HEK293T (cell line): ENCODE results near the gene PCDHGA7.
"Not testable (repeated sequence)": the region's sequence is repeated elsewhere in the genome, so short reads cannot be mapped to it uniquely, and the experiment has no call there.

Source experiments
- CTCF ChIA-PET: fragments of 350-600 bp; formaldehyde crosslinking; extraction: SDS; loops from one replicate; lab custom pipeline; 2021; ENCODE audit warnings: antibody characterized with exemption, inconsistent platforms; lab: Yijun Ruan, JAX
- POLR2A ChIA-PET: fragments of 350-600 bp; formaldehyde crosslinking; extraction: SDS; loops from one replicate; lab custom pipeline; 2020; ENCODE audit warnings: antibody characterized with exemption, inconsistent platforms; lab: Yijun Ruan, JAX
- DNase-seq: peaks from one replicate; pipeline ENCODE4 v3.0.0; 2012; ENCODE audit warnings: mixed read lengths; ENCODE audit errors: extremely low spot score
- ARNT ChIP-seq: fragments of 450-650 bp; IDR thresholded peaks from 2 replicates; pipeline ENCODE4 v1.6.1; 2017; ENCODE audit warnings: mild to moderate bottlenecking
- BHLHE40 ChIP-seq: fragments of 450-650 bp; IDR thresholded peaks from 2 replicates; pipeline ENCODE4 v1.6.1; 2016; ENCODE audit warnings: mild to moderate bottlenecking, moderate library complexity, borderline replicate concordance
- CTBP1 ChIP-seq: fragments of 450-650 bp; IDR thresholded peaks from 2 replicates; pipeline ENCODE4 v1.6.1; 2016; ENCODE audit warnings: borderline replicate concordance
- ELF4 ChIP-seq: fragments of 450-650 bp; IDR thresholded peaks from 2 replicates; pipeline ENCODE4 v1.6.1; 2017; ENCODE audit warnings: antibody characterized with exemption
- FOXA1 ChIP-seq: fragments of 450-650 bp; IDR thresholded peaks from 2 replicates; pipeline ENCODE4 v1.6.1; 2016; ENCODE audit warnings: mild to moderate bottlenecking
- FOXK2 ChIP-seq: fragments of 450-650 bp; IDR thresholded peaks from 2 replicates; pipeline ENCODE4 v1.6.1; 2016; ENCODE audit warnings: mild to moderate bottlenecking
- FOXM1 ChIP-seq: fragments of 450-650 bp; IDR thresholded peaks from 2 replicates; pipeline ENCODE4 v1.6.1; 2017; ENCODE audit warnings: mild to moderate bottlenecking, borderline replicate concordance
- HDGF ChIP-seq: fragments of 450-650 bp; IDR thresholded peaks from 2 replicates; pipeline ENCODE4 v1.6.1; 2017; ENCODE audit warnings: antibody characterized with exemption, borderline replicate concordance
- L3MBTL2 ChIP-seq: fragments of 450-650 bp; conservative IDR thresholded peaks from 2 replicates; pipeline ENCODE4 v1.6.1; 2016; ENCODE audit warnings: mild to moderate bottlenecking
- LEF1 ChIP-seq: fragments of 450-650 bp; IDR thresholded peaks from 2 replicates; pipeline ENCODE4 v1.6.1; 2017; ENCODE audit warnings: mild to moderate bottlenecking, borderline replicate concordance
- NFRKB ChIP-seq: fragments of 450-650 bp; IDR thresholded peaks from 2 replicates; pipeline ENCODE4 v1.6.1; 2016; ENCODE audit warnings: mild to moderate bottlenecking, moderate library complexity
- SP1 ChIP-seq: fragments of 450-650 bp; IDR thresholded peaks from 2 replicates; pipeline ENCODE4 v1.6.1; 2017
- SUZ12 ChIP-seq: fragments of 450-650 bp; IDR thresholded peaks from 2 replicates; pipeline ENCODE4 v1.6.1; 2016; ENCODE audit warnings: mild to moderate bottlenecking
- TARDBP ChIP-seq: fragments of 450-650 bp; IDR thresholded peaks from 2 replicates; pipeline ENCODE4 v1.6.1; 2016
- ZNF384 ChIP-seq: fragments of 450-650 bp; IDR thresholded peaks from 2 replicates; pipeline ENCODE4 v1.6.1; 2016
- TF ChIP-seq, protein P1 (sequence below): fragments of 450-650 bp; IDR thresholded peaks from 2 replicates; pipeline ENCODE4 v1.6.1; 2016

Gene PCDHGA7

DNA sequence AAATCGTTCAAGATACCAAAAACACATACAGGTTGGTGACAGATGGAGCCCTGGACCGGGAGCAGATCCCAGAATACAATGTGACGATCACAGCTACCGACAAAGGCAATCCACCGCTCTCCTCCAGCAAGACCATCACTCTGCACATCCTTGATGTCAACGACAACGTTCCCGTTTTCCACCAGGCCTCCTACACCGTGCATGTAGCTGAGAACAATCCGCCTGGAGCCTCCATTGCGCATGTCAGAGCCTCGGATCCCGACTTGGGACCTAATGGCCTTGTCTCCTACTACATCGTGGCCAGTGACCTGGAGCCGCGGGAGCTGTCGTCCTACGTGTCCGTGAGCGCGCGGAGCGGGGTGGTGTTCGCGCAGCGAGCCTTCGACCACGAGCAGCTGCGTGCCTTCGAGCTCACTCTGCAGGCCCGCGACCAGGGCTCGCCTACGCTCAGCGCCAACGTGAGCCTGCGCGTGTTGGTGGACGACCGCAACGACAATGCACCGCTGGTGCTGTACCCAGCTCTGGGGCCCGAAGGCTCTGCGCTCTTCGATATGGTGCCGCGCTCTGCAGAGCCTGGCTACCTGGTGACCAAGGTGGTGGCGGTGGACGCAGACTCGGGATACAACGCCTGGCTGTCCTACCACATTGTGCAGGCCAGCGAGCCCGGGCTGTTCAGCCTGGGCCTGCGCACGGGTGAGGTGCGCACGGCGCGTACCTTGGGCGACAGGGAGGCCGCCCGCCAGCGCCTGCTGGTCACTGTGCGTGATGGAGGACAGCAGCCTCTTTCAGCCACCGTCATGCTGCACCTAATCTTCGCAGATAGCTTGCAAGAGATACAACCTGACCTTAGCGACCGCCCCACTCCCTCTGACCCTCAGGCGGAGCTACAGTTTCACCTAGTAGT lies 10.7 kb upstream of the PCDHGA7 start:
- TF ChIP-seq FOXM1 (no peak), BHLHE40 (no peak), SP1 (no peak), FOXA1 (no peak), TARDBP (no peak), L3MBTL2 (no peak), ZNF384 (no peak), SUZ12 (no peak), NFRKB (no peak), FOXK2 (no peak), ARNT (no peak), LEF1 (no peak)
- TF ChIP-seq, protein P1, sequence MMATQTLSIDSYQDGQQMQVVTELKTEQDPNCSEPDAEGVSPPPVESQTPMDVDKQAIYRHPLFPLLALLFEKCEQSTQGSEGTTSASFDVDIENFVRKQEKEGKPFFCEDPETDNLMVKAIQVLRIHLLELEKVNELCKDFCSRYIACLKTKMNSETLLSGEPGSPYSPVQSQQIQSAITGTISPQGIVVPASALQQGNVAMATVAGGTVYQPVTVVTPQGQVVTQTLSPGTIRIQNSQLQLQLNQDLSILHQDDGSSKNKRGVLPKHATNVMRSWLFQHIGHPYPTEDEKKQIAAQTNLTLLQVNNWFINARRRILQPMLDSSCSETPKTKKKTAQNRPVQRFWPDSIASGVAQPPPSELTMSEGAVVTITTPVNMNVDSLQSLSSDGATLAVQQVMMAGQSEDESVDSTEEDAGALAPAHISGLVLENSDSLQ = no peak
- POLR2A ChIA-PET = no interaction called here
- no peak for DNase-seq
- CTCF ChIA-PET = no interaction called here

DNA sequence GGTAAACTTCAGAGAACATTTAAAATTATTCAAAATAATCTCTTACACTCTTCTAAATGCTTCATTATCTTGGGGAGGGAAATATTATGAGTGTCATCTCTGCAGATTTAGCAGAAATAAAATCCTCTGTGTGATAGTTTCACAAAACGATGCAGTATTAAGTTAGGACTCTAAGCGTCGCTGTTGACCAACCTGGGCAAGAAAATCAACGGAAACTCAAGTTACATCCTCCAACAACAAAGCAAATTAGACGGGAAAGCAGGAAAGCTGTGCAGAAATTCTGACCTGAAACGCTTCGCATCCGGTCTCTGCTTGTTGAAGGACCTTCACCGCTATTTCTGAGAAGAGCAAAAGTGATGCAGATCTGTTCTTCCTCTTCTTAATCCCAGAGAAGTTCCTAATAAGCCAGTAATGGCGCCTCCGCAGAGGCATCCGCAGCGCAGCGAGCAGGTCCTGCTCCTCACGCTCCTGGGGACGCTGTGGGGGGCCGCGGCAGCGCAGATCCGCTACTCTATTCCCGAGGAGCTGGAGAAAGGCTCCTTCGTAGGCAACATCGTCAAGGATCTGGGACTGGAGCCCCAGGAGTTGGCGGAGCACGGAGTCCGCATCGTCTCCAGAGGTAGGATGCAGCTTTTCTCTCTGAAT lies 8.7 kb upstream of the PCDHGA7 start, which contains the start of gene PCDHGA6:
PCDHGA6 (plus strand) TSS at position 219 of the 645 bp plus-strand sequence; CDS start at position 412, 193 bp downstream.
- DNase-seq = peak; percentile 15
- ChIA-PET CTCF (interaction anchor here (0.7 to 0.9 kb wide), 3 partner anchors 9 to 194 kb away, joined by 3 to 4 read pairs (median 3); partner anchors contain the start of gene PCDHGA7), POLR2A (no interaction called here)
- TF ChIP-seq ZNF384 (no peak), NFRKB (no peak), HDGF (no peak), FOXA1 (no peak), TARDBP (no peak), SUZ12 (no peak), LEF1 (no peak)
- TF ChIP-seq, protein P1 = no peak

DNA sequence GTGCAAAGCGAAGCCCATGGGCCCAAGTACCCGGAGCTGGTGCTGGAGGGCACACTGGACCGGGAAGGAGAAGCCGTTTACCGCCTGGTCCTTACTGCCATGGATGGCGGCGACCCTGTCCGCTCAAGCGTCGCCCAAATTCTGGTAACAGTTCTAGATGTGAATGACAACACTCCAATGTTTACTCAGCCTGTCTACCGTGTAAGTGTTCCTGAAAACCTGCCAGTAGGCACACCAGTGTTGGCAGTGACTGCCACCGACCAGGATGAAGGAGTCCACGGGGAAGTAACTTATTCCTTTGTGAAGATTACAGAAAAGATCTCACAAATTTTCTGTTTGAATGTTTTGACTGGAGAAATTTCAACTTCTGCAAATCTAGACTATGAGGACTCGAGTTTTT lies 7.9 kb upstream of the PCDHGA7 start:
- no peak for DNase-seq
- CTCF ChIA-PET = interaction anchor here (0.7 to 0.8 kb wide), 2 partner anchors 8 to 193 kb away, joined by 3 to 4 read pairs; partner anchors contain the start of gene PCDHGA7
- POLR2A ChIA-PET = no interaction called here
- TF ChIP-seq BHLHE40 = no peak
- no peak for TF ChIP-seq FOXM1
- TF ChIP-seq ARNT = no peak
- TF ChIP-seq L3MBTL2 = no peak
- TF ChIP-seq ZNF384 = no peak
- TF ChIP-seq NFRKB = no peak
- TF ChIP-seq, protein P1 = no peak
- no peak for TF ChIP-seq CTBP1
- no peak for TF ChIP-seq HDGF
- no peak for TF ChIP-seq FOXA1
- TF ChIP-seq LEF1 = no peak
- no peak for TF ChIP-seq ELF4
- TF ChIP-seq FOXK2 = no peak
- TF ChIP-seq TARDBP = no peak
- no peak for TF ChIP-seq SP1
- TF ChIP-seq SUZ12 = no peak

DNA sequence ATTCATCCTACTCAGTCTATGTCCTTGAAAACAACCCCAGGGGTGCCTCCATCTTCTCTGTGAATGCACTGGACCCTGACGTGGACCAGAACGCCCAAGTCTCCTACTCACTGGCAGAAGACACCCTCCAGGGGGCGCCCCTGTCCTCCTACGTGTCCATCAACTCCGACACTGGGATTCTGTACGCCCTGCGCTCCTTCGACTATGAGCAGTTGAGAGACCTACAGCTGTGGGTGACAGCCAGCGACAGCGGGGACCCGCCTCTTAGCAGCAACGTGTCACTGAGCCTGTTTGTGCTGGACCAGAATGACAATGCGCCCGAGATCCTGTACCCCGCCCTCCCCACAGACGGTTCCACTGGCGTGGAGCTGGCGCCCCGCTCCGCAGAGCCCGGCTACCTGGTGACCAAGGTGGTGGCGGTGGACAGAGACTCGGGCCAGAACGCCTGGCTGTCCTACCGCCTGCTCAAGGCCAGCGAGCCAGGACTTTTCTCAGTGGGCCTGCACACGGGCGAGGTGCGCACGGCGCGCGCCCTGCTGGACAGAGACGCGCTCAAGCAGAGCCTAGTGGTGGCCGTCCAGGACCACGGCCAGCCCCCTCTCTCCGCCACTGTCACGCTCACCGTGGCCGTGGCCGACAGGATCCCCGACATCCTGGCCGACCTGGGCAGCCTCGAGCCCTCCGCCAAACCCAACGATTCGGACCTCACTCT lies 6.9 kb upstream of the PCDHGA7 start:
- CTCF ChIA-PET, DNase-seq, POLR2A ChIA-PET: not testable (repeated sequence)

DNA sequence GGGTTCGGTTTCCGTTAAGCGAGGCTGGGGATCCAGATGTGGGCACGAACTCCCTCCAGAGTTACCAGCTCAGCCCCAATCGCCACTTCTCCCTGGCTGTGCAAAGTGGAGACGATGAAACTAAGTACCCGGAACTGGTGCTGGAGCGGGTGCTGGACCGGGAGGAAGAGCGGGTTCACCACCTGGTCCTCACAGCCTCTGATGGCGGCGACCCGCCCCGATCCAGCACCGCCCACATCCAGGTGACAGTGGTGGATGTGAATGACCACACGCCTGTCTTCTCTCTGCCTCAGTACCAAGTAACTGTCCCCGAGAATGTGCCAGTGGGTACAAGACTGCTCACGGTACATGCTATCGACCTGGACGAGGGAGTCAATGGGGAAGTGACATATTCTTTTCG lies 803 bp downstream of the PCDHGA7 start:
- TF ChIP-seq FOXK2 = no peak
- TF ChIP-seq LEF1 = no peak
- TF ChIP-seq TARDBP = no peak
- TF ChIP-seq L3MBTL2 = no peak
- TF ChIP-seq HDGF = no peak
- TF ChIP-seq, protein P1 = no peak
- no peak for TF ChIP-seq ELF4
- TF ChIP-seq CTBP1 = no peak
- TF ChIP-seq FOXM1 = no peak
- ChIA-PET CTCF (no interaction called here), POLR2A (no interaction called here)
- no peak for DNase-seq
